CD4-positive, alpha-beta T cell (primary cell): Measurements from ENCODE around the gene MRPL50. TPM values are rescaled to one million over a fixed set of nuclear protein-coding genes. Genes with fewer than 3 reads are reported as not detected.

Experiments
- ATAC-seq: fragments of 200-7000 bp; cut with Tn5 transposase; one replicate; pipeline ENCODE4 v1.10.0; 2022; ENCODE audit warnings: mild to moderate bottlenecking; ENCODE audit not compliant: poor library complexity
- CTCF ChIA-PET: fragments of 350-600 bp; sonication (Branson Sonifier 250); formaldehyde crosslinking; loops from one replicate; lab custom pipeline; 2021; ENCODE audit warnings: antibody characterized with exemption, inconsistent platforms; lab: Charles Lee
- POLR2A ChIA-PET: fragments of 350-600 bp; sonication (Branson Sonifier 250); formaldehyde crosslinking; loops from one replicate; lab custom pipeline; 2021; ENCODE audit warnings: antibody characterized with exemption, inconsistent platforms; lab: Charles Lee
- DNase-seq, 14 experiments: peaks; one replicate each; pipeline ENCODE4 v3.0.0-alpha.2; 2013 to 2020; ENCODE audit warnings: mixed read lengths in 2 of 14
- H3K27ac ChIP-seq, 2 donors: one replicate each; pipeline versions ENCODE4 v1.5.1 to v1.7.0; 2013; ENCODE audit warnings: low read length in 2 of 2, low read depth in 1 of 2, mild to moderate bottlenecking in 1 of 2
- H3K27me3 ChIP-seq, 2 experiments: 1 replicate in 1 of 2; 2 replicates in 1 of 2; pipeline versions ENCODE4 v1.6.1 to v1.7.0; 2013; ENCODE audit warnings: low read length in 2 of 2, control low read depth in 1 of 2, mild to moderate bottlenecking in 1 of 2, moderate library complexity in 1 of 2; ENCODE audit not compliant: insufficient read depth in 2 of 2, control insufficient read depth in 1 of 2
- H3K36me3 ChIP-seq: one replicate; pipeline ENCODE4 v1.6.1; 2013; ENCODE audit warnings: low read length, control low read depth; ENCODE audit not compliant: insufficient read depth
- H3K4me1 ChIP-seq: one replicate; pipeline ENCODE4 v1.6.1; 2013; ENCODE audit warnings: low read length, control low read depth; ENCODE audit not compliant: insufficient read depth
- H3K4me3 ChIP-seq: one replicate; pipeline ENCODE4 v1.5.1; 2013; ENCODE audit warnings: mild to moderate bottlenecking, low read length, moderate library complexity
- H3K9me3 ChIP-seq, 2 experiments: 1 replicate in 1 of 2; 2 replicates in 1 of 2; pipeline versions ENCODE4 v1.6.1 to v1.7.0; 2013; ENCODE audit warnings: low read length in 2 of 2, mild to moderate bottlenecking in 2 of 2, control low read depth in 1 of 2, moderate library complexity in 1 of 2; ENCODE audit not compliant: control insufficient read depth in 1 of 2, insufficient read depth in 1 of 2
- H3K27ac Mint-ChIP-seq: one replicate; pipeline ENCODE4 v1.8.0; 2020; ENCODE audit warnings: mixed read lengths
- H3K27me3 Mint-ChIP-seq: one replicate; pipeline ENCODE4 v1.8.0; 2021; ENCODE audit warnings: mixed read lengths
- H3K36me3 Mint-ChIP-seq: one replicate; pipeline ENCODE4 v1.8.0; 2021; ENCODE audit warnings: low read depth, mixed read lengths
- H3K4me1 Mint-ChIP-seq: one replicate; pipeline ENCODE4 v1.8.0; 2021; ENCODE audit warnings: low read depth, mixed read lengths
- H3K4me3 Mint-ChIP-seq: one replicate; pipeline ENCODE4 v1.8.0; 2020; ENCODE audit warnings: mild to moderate bottlenecking, mixed read lengths
- H3K9me3 Mint-ChIP-seq: one replicate; pipeline ENCODE4 v1.8.0; 2020; ENCODE audit warnings: mixed read lengths
- CTCF ChIP-seq: fragments of 200-600 bp; IDR thresholded peaks from one replicate; pipeline ENCODE4 v1.8.0; 2022; ENCODE audit warnings: antibody characterized with exemption, mild to moderate bottlenecking
- intact Hi-C, 2 experiments: fragments of 100-400 bp; cut with DNase I in 1 of 2; cut with micrococcal nuclease in 1 of 2; formaldehyde crosslinking; loops; one replicate each; pipeline versions ENCODE4 v1.15.1 to v1.9.0; 2023 to 2025; cut with DNase I, micrococcal nuclease
- total RNA-seq, 174 experiments: library from RNA in 2 of 174; stranded (reverse) in 2 of 174; gene quantifications; one replicate each; pipeline ENCODE4 v1.2.3 and lab custom pipeline; 2021 to 2026

Gene MRPL50
- total RNA-seq, 2 experiments from 2014 or later, result 5.9 to 6.1 TPM

GRCh38 chr9:101417977-101418376 is 19.6 kb upstream of the MRPL50 start:
- Histone ChIP-seq H3K4me3 (no peak overlapping the region), H3K27me3 (no peaks in the 10 kb centered on the region), H3K36me3 (no peaks in the 10 kb centered on the region), H3K4me1 (no peaks in the 10 kb centered on the region), H3K27ac (no peak overlapping the region), H3K9me3 (peaks cover 3 to 48% of the 10 kb centered on the region in 2 experiments)
- peaks cover 56% of the 10 kb centered on the region for H3K36me3 Mint-ChIP-seq
- H3K4me1 Mint-ChIP-seq, result no peaks in the 10 kb centered on the region
- ATAC-seq (no peak), DNase-seq (no peak)
- H3K27me3 Mint-ChIP-seq, result no peaks in the 10 kb centered on the region
- H3K27ac Mint-ChIP-seq, result no peak overlapping the region
- H3K4me3 Mint-ChIP-seq, result no peak overlapping the region
- H3K9me3 Mint-ChIP-seq, result peaks cover 41% of the 10 kb centered on the region
- CTCF ChIA-PET, result no interaction called here
- intact Hi-C loops, result no loop called here
- TF ChIP-seq CTCF, result no peak
- POLR2A ChIA-PET, result no interaction called here

GRCh38 chr9:101417389-101417788 is 19.0 kb upstream of the MRPL50 start:
- Mint-ChIP-seq H3K9me3 (peaks cover 44% of the 10 kb centered on the region), H3K4me3 (no peak overlapping the region)

GRCh38 chr9:101415578-101415977 is 17.2 kb upstream of the MRPL50 start:
- CTCF ChIA-PET, result no interaction called here
- Mint-ChIP-seq H3K27ac (no peak overlapping the region), H3K27me3 (no peaks in the 10 kb centered on the region), H3K9me3 (peaks cover 41% of the 10 kb centered on the region), H3K36me3 (peaks cover 76% of the 10 kb centered on the region), H3K4me3 (no peak overlapping the region), H3K4me1 (no peaks in the 10 kb centered on the region)
- DNase-seq (no peak), ATAC-seq (no peak)
- POLR2A ChIA-PET, result no interaction called here
- H3K4me3 ChIP-seq, result no peak overlapping the region
- intact Hi-C loops, result no loop called here
- H3K27me3 ChIP-seq, result no peaks in the 10 kb centered on the region
- H3K36me3 ChIP-seq, result no peaks in the 10 kb centered on the region
- TF ChIP-seq CTCF, result no peak
- H3K27ac ChIP-seq, result no peak overlapping the region
- peaks cover 7 to 65% of the 10 kb centered on the region in 2 experiments for H3K9me3 ChIP-seq
- H3K4me1 ChIP-seq, result no peaks in the 10 kb centered on the region

More at GRCh38 chr9:101417389-101417788, 19.0 kb upstream of the MRPL50 start:
- peaks cover 6 to 53% of the 10 kb centered on the region in 2 experiments for H3K9me3 ChIP-seq
- no peak overlapping the region for H3K27ac Mint-ChIP-seq
- intact Hi-C loops, result no loop called here
- no peaks in the 10 kb centered on the region for H3K4me1 ChIP-seq
- H3K36me3 ChIP-seq, result no peaks in the 10 kb centered on the region
- no peaks in the 10 kb centered on the region for H3K27me3 ChIP-seq
- CTCF ChIA-PET, result no interaction called here
- H3K4me3 ChIP-seq, result no peak overlapping the region
- ATAC-seq (no peak), DNase-seq (no peak)
- no peak for TF ChIP-seq CTCF
- H3K36me3 Mint-ChIP-seq, result peaks cover 62% of the 10 kb centered on the region
- no peaks in the 10 kb centered on the region for H3K4me1 Mint-ChIP-seq
- POLR2A ChIA-PET, result no interaction called here
- H3K27ac ChIP-seq, result no peak overlapping the region
- H3K27me3 Mint-ChIP-seq, result no peaks in the 10 kb centered on the region
